Nephron (organoid): ENCODE measurements around the gene NFKB1.
A peak's percentile ranks its signal among the peaks of the same experiment; 100 is the strongest.

Source experiments
- H3K27ac Mint-ChIP-seq, 3 experiments: 2 replicates each; pipeline ENCODE4 v1.8.0; 2020; ENCODE audit warnings: mixed read lengths in 3 of 3, mild to moderate bottlenecking in 2 of 3, moderate library complexity in 1 of 3
- H3K27me3 Mint-ChIP-seq: 2 replicates; pipeline ENCODE4 v1.8.0; 2021; ENCODE audit warnings: low read depth, mild to moderate bottlenecking, moderate library complexity, mixed read lengths
- H3K36me3 Mint-ChIP-seq: 2 replicates; pipeline ENCODE4 v1.8.0; 2020; ENCODE audit warnings: low read depth, mixed read lengths
- H3K4me1 Mint-ChIP-seq: 2 replicates; pipeline ENCODE4 v1.8.0; 2020; ENCODE audit warnings: mixed read lengths
- H3K4me3 Mint-ChIP-seq, 3 experiments: 2 replicates each; pipeline ENCODE4 v1.8.0; 2020; ENCODE audit warnings: mild to moderate bottlenecking in 3 of 3, mixed read lengths in 3 of 3, moderate library complexity in 2 of 3
- H3K9me3 Mint-ChIP-seq: 2 replicates; pipeline ENCODE4 v1.8.0; 2020; ENCODE audit warnings: mixed read lengths
- CTCF ChIP-seq, 3 experiments: fragments of 200-600 bp; sonication (generic); IDR thresholded peaks; one replicate each; pipeline ENCODE4 v1.5.0; 2021; ENCODE audit warnings: antibody characterized with exemption in 3 of 3; ENCODE audit not compliant: unreplicated experiment in 3 of 3

The NFKB1 gene

DNA sequence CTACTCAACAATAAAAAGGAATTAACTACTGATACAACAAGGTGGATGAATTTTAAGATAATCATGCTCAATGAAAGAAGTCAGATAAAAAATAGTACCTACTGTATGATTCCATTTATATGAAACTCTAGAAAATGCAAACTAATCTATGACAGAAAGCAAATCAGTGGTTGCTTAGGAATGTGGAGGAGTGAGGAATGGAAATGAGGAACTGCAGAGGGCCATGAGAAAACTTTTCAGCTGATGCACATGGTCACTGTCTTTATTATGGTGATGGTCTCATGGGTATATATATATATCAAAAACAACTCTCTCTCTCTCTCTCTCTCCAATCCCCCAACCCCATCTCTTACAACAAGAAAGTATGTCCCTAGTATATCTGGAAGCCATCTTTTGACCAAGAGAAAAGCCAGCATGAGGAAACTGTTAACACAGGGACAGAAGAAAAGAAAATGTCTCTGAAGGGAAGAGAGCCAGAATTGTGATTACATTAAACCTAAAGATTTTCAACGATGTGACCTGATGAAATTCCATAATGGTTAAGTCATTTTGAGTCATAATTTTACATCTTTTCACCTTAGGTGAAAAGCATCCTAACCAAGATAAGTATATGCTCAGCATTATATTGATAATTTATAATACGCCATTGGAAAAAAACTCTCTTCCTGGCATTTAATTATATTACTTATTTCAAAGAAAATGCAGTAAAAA is 8.5 kb upstream of the NFKB1 start:
- Mint-ChIP-seq H3K4me1 (no peaks in the 10 kb centered on the region), H3K27me3 (no peaks in the 10 kb centered on the region)
- no peak for TF ChIP-seq CTCF (IDR thresholded peaks at IDR 0.05; ENCODE audit: unreplicated experiment in 3 of 3)

DNA sequence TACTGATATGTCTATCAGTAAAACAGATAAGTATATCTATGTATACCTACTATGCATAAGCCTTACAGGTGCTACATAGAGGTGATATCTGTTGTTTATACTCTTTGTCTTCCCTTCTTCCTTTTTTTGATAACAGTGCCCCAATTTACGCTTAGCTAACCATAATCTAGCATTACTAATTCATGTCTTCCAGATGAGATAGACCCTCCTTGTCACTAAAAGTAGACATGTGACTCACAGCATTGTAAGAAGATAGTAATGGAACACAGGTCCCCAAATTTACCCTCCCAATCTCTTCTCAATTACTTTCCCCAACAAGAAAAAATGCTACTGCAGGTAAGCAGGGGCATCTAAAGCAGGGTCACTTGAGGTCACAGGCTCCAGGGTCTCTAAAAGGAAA is 7.9 kb upstream of the NFKB1 start:
- Mint-ChIP-seq H3K4me3 (no peak overlapping the region), H3K27me3 (no peaks in the 10 kb centered on the region), H3K9me3 (peaks cover 7% of the 10 kb centered on the region), H3K27ac (no peak overlapping the region), H3K4me1 (no peaks in the 10 kb centered on the region), H3K36me3 (no peaks in the 10 kb centered on the region)
- no peak for TF ChIP-seq CTCF (IDR thresholded peaks at IDR 0.05; ENCODE audit: unreplicated experiment in 3 of 3)

More for the DNA sequence above, 8.5 kb upstream of the NFKB1 start:
- Mint-ChIP-seq H3K27ac (peak overlapping the region in 1 of 3 experiments; percentile 29), H3K9me3 (peaks cover 12% of the 10 kb centered on the region), H3K4me3 (no peak overlapping the region), H3K36me3 (no peaks in the 10 kb centered on the region)

DNA sequence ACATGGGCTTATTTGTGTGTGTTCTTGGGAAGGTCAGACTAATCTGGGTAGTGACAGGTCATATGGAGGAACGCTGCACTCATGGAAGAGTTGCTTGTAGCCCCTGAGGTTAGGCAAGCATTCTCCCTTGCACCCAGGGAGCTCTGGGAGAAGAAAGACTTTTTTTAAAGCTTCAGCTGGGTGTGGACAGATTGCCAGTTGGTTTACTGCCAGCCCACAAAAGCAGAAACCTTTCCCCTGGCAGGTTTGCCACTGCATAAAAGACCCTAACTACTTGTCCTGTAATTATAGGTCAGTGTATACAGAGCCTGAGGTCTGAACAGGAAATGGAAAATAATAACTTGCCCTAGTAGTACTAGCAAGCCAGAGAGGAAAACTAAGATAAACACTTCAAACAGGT is 7.4 kb upstream of the NFKB1 start:
- Mint-ChIP-seq H3K36me3 (no peaks in the 10 kb centered on the region), H3K4me1 (no peaks in the 10 kb centered on the region), H3K27ac (no peak overlapping the region), H3K9me3 (peaks cover 2% of the 10 kb centered on the region), H3K4me3 (no peak overlapping the region), H3K27me3 (no peaks in the 10 kb centered on the region)
- TF ChIP-seq CTCF (IDR thresholded peaks at IDR 0.05; ENCODE audit: unreplicated experiment in 3 of 3), result no peak

- Mint-ChIP-seq H3K4me1 (no peaks in the 10 kb centered on the region), H3K4me3 (no peak overlapping the region), H3K9me3 (no peaks in the 10 kb centered on the region), H3K36me3 (no peaks in the 10 kb centered on the region), H3K27ac (no peak overlapping the region), H3K27me3 (no peaks in the 10 kb centered on the region)
- TF ChIP-seq CTCF (IDR thresholded peaks at IDR 0.05; ENCODE audit: unreplicated experiment in 3 of 3), result no peak
Observed at GRCh38 chr4:102494603-102495002, 6.6 kb upstream of the NFKB1 start.

DNA sequence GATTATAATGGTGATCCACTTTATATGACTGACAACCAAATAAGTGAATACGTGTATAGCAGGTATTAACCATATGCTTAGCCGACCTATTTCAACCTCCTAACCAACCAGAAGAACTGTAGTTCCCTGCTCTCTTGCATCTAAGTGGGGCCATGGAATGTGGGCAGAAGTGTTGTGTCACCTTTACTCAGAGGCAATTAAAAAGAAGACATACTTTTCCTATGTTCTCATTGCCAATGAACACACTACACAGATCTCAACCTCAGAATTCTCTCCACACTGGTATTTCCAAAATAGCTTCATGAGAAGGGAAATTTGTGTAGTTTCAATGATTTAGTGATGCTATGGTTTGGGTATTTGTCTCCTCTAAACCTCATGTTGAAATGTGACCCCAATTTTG is 3.2 kb upstream of the NFKB1 start:
- no peak for TF ChIP-seq CTCF (IDR thresholded peaks at IDR 0.05; ENCODE audit: unreplicated experiment in 3 of 3)
- H3K4me1 Mint-ChIP-seq, result peaks cover 5% of the 10 kb centered on the region
- no peaks in the 10 kb centered on the region for H3K27me3 Mint-ChIP-seq
- H3K4me3 Mint-ChIP-seq, result no peak overlapping the region
- H3K36me3 Mint-ChIP-seq, result no peaks in the 10 kb centered on the region
- no peaks in the 10 kb centered on the region for H3K9me3 Mint-ChIP-seq
- H3K27ac Mint-ChIP-seq, result no peak overlapping the region

DNA sequence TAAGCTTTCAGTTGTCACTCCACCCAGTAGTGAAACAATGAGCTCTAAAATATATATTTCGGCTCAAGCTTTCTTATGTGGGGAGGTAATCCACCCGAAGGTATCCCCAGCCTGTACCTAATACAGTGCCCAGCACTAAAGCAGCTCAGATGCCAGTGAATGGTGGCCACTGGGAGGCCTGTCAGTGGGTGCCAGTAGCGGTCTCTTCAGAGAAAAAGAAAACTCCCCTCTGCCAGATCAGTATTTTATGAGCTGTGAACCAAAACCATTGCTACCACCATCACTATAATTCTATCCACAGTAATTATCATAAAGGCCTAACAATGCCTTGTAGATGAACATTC is 835 bp upstream of the NFKB1 start:
- Mint-ChIP-seq H3K27me3 (no peaks in the 10 kb centered on the region), H3K4me3 (peak overlapping the region; percentile 77 to 92 (median 87)), H3K9me3 (no peaks in the 10 kb centered on the region), H3K4me1 (peaks cover 26% of the 10 kb centered on the region), H3K27ac (peak overlapping the region; percentile 92 to 99 (median 97)), H3K36me3 (no peaks in the 10 kb centered on the region)
- TF ChIP-seq CTCF (IDR thresholded peaks at IDR 0.05; ENCODE audit: unreplicated experiment in 3 of 3), result no peak
